A549 (cell line): Measurements from ENCODE around the gene MYH11. TPM values are rescaled to one million over a fixed set of nuclear protein-coding genes. Genes with fewer than 3 reads are reported as not detected.

Experiments
- ATAC-seq, 2 experiments: fragments of 200-7000 bp in 1 of 2; fragments of >200 bp in 1 of 2; cut with Nextera tagmentation in 1 of 2; cut with Tn5 transposase in 1 of 2; 3 replicates each; pipeline versions ENCODE4 v1.8.0 to v1.9.1; 2018 to 2020; ENCODE audit warnings: mild to moderate bottlenecking in 1 of 2, moderate library complexity in 1 of 2
- CTCF ChIA-PET: fragments of 300-600 bp; sonication (Branson Sonifier 250); formaldehyde crosslinking; extraction: SDS; loops from one replicate; lab custom pipeline; 2021; ENCODE audit warnings: antibody characterized with exemption, inconsistent platforms; lab: Yijun Ruan, JAX
- POLR2A ChIA-PET: fragments of 350-600 bp; formaldehyde crosslinking; extraction: SDS; loops from one replicate; lab custom pipeline; 2021; ENCODE audit warnings: antibody characterized with exemption, inconsistent platforms; lab: Yijun Ruan, JAX
- DNase-seq, 2 experiments: peaks; one replicate each; pipeline versions ENCODE4 v3.0.0 to v3.0.0-alpha.2; 2011 to 2016; ENCODE audit warnings: low read depth in 1 of 2, low spot score in 1 of 2
- FAIRE-seq: peaks from 2 replicates; lab custom pipeline; 2011; peaks lifted over from hg19 to GRCh38; lab: Jason Lieb, UNC
- H3K27ac ChIP-seq, 2 experiments: fragments of >200 bp; sonication (Bioruptor Twin); formaldehyde crosslinking; 3 replicates each; pipeline ENCODE4 v1.5.1; 2016 to 2017
- H3K4me1 ChIP-seq: fragments of >200 bp; sonication (Bioruptor Twin); formaldehyde crosslinking; 3 replicates; pipeline ENCODE4 v1.6.1; 2016
- H3K4me2 ChIP-seq: fragments of >200 bp; sonication (Bioruptor Twin); formaldehyde crosslinking; 3 replicates; pipeline ENCODE4 v1.6.1; 2016
- H3K4me3 ChIP-seq: fragments of >200 bp; sonication (Bioruptor Twin); formaldehyde crosslinking; 3 replicates; pipeline ENCODE4 v1.5.1; 2016
- H3K9me3 ChIP-seq: fragments of >200 bp; sonication (Bioruptor Twin); formaldehyde crosslinking; 3 replicates; pipeline ENCODE4 v1.6.1; 2016
- BHLHE40 ChIP-seq: IDR thresholded peaks from 2 replicates; pipeline ENCODE4 v1.6.1; 2012; ENCODE audit warnings: low read depth, low read length, inconsistent platforms
- CBX2 ChIP-seq: fragments of 200-600 bp; sonication (generic); IDR thresholded peaks from 2 replicates; pipeline ENCODE4 v1.6.1; 2016; ENCODE audit warnings: low read depth, mild to moderate bottlenecking, borderline replicate concordance
- CHD4 ChIP-seq: fragments of 200-600 bp; sonication (generic); IDR thresholded peaks from 2 replicates; pipeline ENCODE4 v1.6.1; 2016; ENCODE audit warnings: antibody characterized with exemption, mild to moderate bottlenecking, borderline replicate concordance
- EHMT2 ChIP-seq: fragments of 200-600 bp; sonication (generic); IDR thresholded peaks from 2 replicates; pipeline ENCODE4 v1.6.1; 2016; ENCODE audit warnings: antibody characterized with exemption, low read depth, mild to moderate bottlenecking, moderate library complexity
- FOSB ChIP-seq: fragments of 250-450 bp; sonication (Bioruptor Pico); IDR thresholded peaks from 2 replicates; pipeline ENCODE4 v1.5.0; 2020; ENCODE audit warnings: mild to moderate bottlenecking, moderate library complexity
- HEYL ChIP-seq: fragments of 250-450 bp; sonication (Bioruptor Pico); IDR thresholded peaks from 2 replicates; pipeline ENCODE4 v1.8.0; 2021; ENCODE audit warnings: mild to moderate bottlenecking, moderate library complexity
- HOXB5 ChIP-seq: fragments of 250-450 bp; sonication (Bioruptor Pico); IDR thresholded peaks from 2 replicates; pipeline ENCODE4 v1.5.0; 2020; ENCODE audit warnings: mild to moderate bottlenecking, moderate library complexity
- JUN ChIP-seq, 2 experiments: fragments of >200 bp; sonication (Bioruptor Twin); formaldehyde crosslinking; IDR thresholded peaks; 2 replicates in 1 of 2; 3 replicates in 1 of 2; pipeline ENCODE4 v1.6.1; 2016 to 2017
- PHF8 ChIP-seq: fragments of 200-600 bp; sonication (generic); IDR thresholded peaks from 2 replicates; pipeline ENCODE4 v1.6.1; 2016; ENCODE audit warnings: low read depth, mild to moderate bottlenecking, antibody characterized with exemption, moderate library complexity, borderline replicate concordance
- RAD21 ChIP-seq, 2 experiments: fragments of >200 bp in 1 of 2; sonication (Bioruptor Twin) in 1 of 2; formaldehyde crosslinking in 1 of 2; IDR thresholded peaks in 1 of 2; conservative IDR thresholded peaks in 1 of 2; 2 replicates in 1 of 2; 3 replicates in 1 of 2; pipeline ENCODE4 v1.6.1; 2012 to 2018; ENCODE audit warnings: inconsistent platforms in 1 of 2
- RCOR1 ChIP-seq: fragments of 150-350 bp; IDR thresholded peaks from 2 replicates; pipeline ENCODE4 v1.6.1; 2014; ENCODE audit warnings: antibody characterized with exemption, low read length, low read depth
- TFCP2L1 ChIP-seq: fragments of 250-450 bp; sonication (Bioruptor Pico); IDR thresholded peaks from 2 replicates; pipeline ENCODE4 v1.5.0; 2021; ENCODE audit warnings: mild to moderate bottlenecking
- ZFP36 ChIP-seq: fragments of 450-650 bp; IDR thresholded peaks from 2 replicates; pipeline ENCODE4 v1.6.1; 2014; ENCODE audit warnings: borderline replicate concordance; ENCODE audit not compliant: partially characterized antibody
- ZNF302 ChIP-seq: fragments of 250-450 bp; sonication (Bioruptor Pico); IDR thresholded peaks from 2 replicates; pipeline ENCODE4 v1.9.0; 2021; ENCODE audit warnings: inconsistent platforms, mild to moderate bottlenecking, moderate library complexity
- WGBS: methylation state at CpG from one replicate; pipeline ENCODE4 v1.1.6; 2017; ENCODE audit errors: missing lambda C conversion rate; 5-methylcytosine and 5-hydroxymethylcytosine counted together
- polyA plus RNA-seq, 4 experiments: library from polyadenylated mRNA; depleted of rRNA in 3 of 4; stranded (reverse); fragments of >200 nt; fragmentation: RNase III in 1 of 4; extraction: RNeasy Plus Mini Kit Qiagen cat#74134 plus additional on column Dnase treatment in 1 of 4; gene quantifications; 2 replicates in 3 of 4; 3 replicates in 1 of 4; pipeline ENCODE4 v1.2.3, GENCODE V29; 2011 to 2017
- TF ChIP-seq, protein P1 (sequence below): fragments of >200 bp; sonication (Bioruptor Twin); formaldehyde crosslinking; IDR thresholded peaks from 3 replicates; pipeline ENCODE4 v1.6.1; 2016
- TF ChIP-seq, protein P2 (sequence below): fragments of >200 bp; sonication (Bioruptor Twin); formaldehyde crosslinking; IDR thresholded peaks from 3 replicates; pipeline ENCODE4 v1.5.1; 2016
- TF ChIP-seq, protein P3 (sequence below): IDR thresholded peaks from 2 replicates; pipeline ENCODE4 v1.6.1; 2012; ENCODE audit warnings: low read depth, borderline replicate concordance

MYH11 gene
- polyA plus RNA-seq, 2 of the 4 experiments (the other 2 are of a cell fraction), result 0.03 to 0.09 TPM

DNA sequence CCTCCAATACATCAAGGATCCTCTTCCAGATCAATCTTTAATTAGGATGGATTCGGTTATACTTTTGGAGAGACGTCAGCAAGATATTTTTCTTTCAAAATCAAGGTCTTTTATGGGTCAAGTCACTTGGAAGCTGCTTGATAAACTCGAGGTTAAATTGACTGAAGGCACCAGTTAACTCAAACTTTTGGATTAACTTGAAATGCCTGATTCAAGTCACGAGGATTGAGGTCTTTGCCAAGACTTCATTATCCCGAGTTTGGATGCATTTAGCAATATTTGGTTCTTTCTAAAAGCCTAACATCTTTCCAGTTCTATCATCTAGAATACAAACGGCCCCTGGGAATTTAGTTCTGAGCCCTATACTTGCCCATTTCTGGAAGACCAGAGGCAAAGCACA is 82.9 kb downstream of the MYH11 start:
- Histone ChIP-seq H3K27ac (no peak overlapping the region), H3K9me3 (no peaks in the 10 kb centered on the region), H3K4me2 (no peak overlapping the region), H3K4me1 (no peaks in the 10 kb centered on the region), H3K4me3 (no peak overlapping the region)
- TF ChIP-seq ZFP36 (no peak), HOXB5 (CRISPR knock-in tag) (no peak), RCOR1 (no peak)
- ATAC-seq (no peak), FAIRE-seq (no peak), DNase-seq (no peak)
- POLR2A ChIA-PET, result no interaction called here
- 38% methylated on average over 6 of the region's 6 CpGs for WGBS
- CTCF ChIA-PET, result interaction anchor here (1.1 to 2.4 kb wide), 4 partner anchors 8 to 48 kb away, joined by 3 to 13 read pairs (median 9); no protein-coding TSS in a partner anchor

DNA sequence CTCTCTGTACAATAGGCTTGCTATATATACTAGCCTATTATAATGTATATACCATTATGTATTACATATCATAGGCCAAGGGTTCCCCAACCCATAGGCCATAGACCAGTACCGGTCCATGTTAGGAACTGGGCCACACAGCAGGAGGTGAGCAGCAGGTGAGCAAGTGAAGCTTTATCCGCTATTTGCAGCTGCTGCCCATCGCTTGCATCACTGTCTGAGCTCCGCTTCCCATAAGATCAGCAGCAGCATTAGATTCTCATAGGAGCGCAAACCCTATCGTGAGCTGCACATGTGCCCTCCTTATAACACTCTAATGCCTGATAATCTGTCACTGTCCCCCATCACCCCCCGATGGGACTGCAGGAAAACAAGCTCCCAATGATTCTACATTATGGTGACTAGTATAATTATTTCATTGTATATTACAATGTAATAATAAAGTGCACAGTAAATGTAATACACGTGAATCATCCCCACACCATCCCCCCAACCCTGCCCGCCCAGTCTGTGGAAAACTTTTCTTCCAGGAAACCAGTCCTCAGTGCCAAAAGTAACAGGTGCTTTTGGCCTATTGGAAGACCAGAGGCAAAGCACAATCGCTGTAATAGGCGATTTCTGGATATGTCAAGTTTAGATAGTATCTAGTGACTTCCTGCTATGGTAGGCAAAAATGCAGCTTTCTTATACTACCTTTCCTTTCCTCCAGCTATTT is 84.1 kb downstream of the MYH11 start:
- ChIA-PET CTCF (interaction anchor here (0.5 to 2.4 kb wide), 7 partner anchors 11 to 886 kb away, joined by 3 to 13 read pairs (median 5); no protein-coding TSS in a partner anchor), POLR2A (interaction anchor here (0.6 kb wide), 1 partner anchor 390 kb away, joined by 3 read pairs; no protein-coding TSS in a partner anchor)
- 80% methylated on average over 11 of the region's 11 CpGs for WGBS
- no peak for DNase-seq
- H3K4me3 ChIP-seq, result no peak overlapping the region
- TF ChIP-seq CBX2, result no peak
- TF ChIP-seq CHD4, result no peak
- no peak for TF ChIP-seq HEYL (CRISPR knock-in tag)
- TF ChIP-seq FOSB (CRISPR knock-in tag), result no peak
- no peak for TF ChIP-seq PHF8
- FAIRE-seq, result no peak
- no peak overlapping the region for H3K4me2 ChIP-seq
- peaks cover 5% of the 10 kb centered on the region; the same call in 1 of the 3 replicates for H3K9me3 ChIP-seq
- no peak for ATAC-seq
- no peaks in the 10 kb centered on the region for H3K4me1 ChIP-seq
- no peak overlapping the region for H3K27ac ChIP-seq

DNA sequence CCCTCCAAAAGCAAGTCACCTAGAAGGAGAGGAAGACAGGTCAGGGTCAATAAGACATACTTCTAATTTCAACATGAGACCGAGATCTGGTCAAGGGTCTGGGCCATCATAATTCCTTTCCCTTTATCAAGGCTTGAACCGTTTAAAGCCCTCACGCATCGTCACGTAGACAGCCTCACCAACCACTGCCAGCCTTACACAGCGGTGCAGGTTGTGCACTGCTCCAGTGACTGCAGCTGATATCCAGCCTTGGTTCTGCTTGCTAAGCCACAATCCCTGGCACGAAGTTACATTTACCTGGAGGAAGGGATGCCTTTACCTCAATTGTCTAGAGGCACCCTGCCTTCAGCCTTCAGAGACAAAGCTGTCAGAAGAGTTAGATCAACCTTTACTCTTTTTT is 85.1 kb downstream of the MYH11 start:
- no peaks in the 10 kb centered on the region for H3K4me1 ChIP-seq
- no peak overlapping the region for H3K27ac ChIP-seq
- ATAC-seq, result no peak; a peak in 1 of 6 replicates
- CTCF ChIA-PET, result interaction anchor here (1.2 to 2.4 kb wide), 5 partner anchors 12 to 50 kb away, joined by 5 to 13 read pairs (median 7); no protein-coding TSS in a partner anchor
- no peak overlapping the region for H3K4me2 ChIP-seq
- POLR2A ChIA-PET, result no interaction called here
- 75% methylated on average over 7 of the region's 7 CpGs for WGBS
- TF ChIP-seq JUN (IDR thresholded peaks at IDR 0.05), result no peak
- TF ChIP-seq EHMT2, result no peak
- no peak for TF ChIP-seq RAD21 (conservative IDR thresholded peaks at IDR 0.05 in 1 of 2, IDR thresholded peaks at IDR 0.05 in 1 of 2)
- TF ChIP-seq, protein P1, sequence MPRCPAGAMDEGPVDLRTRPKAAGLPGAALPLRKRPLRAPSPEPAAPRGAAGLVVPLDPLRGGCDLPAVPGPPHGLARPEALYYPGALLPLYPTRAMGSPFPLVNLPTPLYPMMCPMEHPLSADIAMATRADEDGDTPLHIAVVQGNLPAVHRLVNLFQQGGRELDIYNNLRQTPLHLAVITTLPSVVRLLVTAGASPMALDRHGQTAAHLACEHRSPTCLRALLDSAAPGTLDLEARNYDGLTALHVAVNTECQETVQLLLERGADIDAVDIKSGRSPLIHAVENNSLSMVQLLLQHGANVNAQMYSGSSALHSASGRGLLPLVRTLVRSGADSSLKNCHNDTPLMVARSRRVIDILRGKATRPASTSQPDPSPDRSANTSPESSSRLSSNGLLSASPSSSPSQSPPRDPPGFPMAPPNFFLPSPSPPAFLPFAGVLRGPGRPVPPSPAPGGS, result no peak
- no peak for TF ChIP-seq TFCP2L1 (CRISPR knock-in tag)
- peaks cover 5% of the 10 kb centered on the region; the same call in 1 of the 3 replicates for H3K9me3 ChIP-seq
- no peak for FAIRE-seq
- no peak overlapping the region for H3K4me3 ChIP-seq
- DNase-seq, result no peak

DNA sequence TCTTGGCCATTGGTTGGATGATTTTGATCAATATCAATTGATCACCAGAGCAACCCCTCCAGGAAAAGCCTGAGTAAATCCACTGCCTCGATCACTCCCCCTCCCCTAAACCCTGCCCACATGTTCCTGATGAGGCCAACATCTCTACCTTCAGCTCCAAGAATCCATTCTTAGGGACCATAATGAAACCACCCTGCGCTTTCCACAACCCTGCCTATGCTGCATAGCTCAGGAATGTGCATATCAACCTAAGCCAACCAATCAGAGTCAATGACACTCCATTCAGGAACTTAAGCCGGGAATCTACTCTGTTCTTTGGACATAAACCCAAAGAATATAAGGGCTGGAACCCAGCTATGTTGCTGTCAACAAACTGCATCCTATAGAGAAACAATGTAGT is 86.3 kb downstream of the MYH11 start:
- Histone ChIP-seq H3K27ac (no peak overlapping the region), H3K9me3 (peaks cover 5% of the 10 kb centered on the region; the same call in 1 of the 3 replicates), H3K4me1 (no peaks in the 10 kb centered on the region)
- WGBS, result 31% methylated on average over 3 of the region's 3 CpGs
- peak; percentile 48 to 58; a peak in 3 of 6 replicates for ATAC-seq
- DNase-seq, result no peak
- FAIRE-seq, result no peak
- CTCF ChIA-PET, result interaction anchor here (0.6 to 3.0 kb wide), 6 partner anchors 12 to 373 kb away, joined by 3 to 9 read pairs (median 4); no protein-coding TSS in a partner anchor
- TF ChIP-seq EHMT2 (no peak), BHLHE40 (no peak), ZNF302 (no peak), RCOR1 (no peak)
- TF ChIP-seq, protein P1, result no peak
- TF ChIP-seq, protein P2, sequence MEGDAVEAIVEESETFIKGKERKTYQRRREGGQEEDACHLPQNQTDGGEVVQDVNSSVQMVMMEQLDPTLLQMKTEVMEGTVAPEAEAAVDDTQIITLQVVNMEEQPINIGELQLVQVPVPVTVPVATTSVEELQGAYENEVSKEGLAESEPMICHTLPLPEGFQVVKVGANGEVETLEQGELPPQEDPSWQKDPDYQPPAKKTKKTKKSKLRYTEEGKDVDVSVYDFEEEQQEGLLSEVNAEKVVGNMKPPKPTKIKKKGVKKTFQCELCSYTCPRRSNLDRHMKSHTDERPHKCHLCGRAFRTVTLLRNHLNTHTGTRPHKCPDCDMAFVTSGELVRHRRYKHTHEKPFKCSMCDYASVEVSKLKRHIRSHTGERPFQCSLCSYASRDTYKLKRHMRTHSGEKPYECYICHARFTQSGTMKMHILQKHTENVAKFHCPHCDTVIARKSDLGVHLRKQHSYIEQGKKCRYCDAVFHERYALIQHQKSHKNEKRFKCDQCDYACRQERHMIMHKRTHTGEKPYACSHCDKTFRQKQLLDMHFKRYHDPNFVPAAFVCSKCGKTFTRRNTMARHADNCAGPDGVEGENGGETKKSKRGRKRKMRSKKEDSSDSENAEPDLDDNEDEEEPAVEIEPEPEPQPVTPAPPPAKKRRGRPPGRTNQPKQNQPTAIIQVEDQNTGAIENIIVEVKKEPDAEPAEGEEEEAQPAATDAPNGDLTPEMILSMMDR, result no peak
- TF ChIP-seq, protein P3, sequence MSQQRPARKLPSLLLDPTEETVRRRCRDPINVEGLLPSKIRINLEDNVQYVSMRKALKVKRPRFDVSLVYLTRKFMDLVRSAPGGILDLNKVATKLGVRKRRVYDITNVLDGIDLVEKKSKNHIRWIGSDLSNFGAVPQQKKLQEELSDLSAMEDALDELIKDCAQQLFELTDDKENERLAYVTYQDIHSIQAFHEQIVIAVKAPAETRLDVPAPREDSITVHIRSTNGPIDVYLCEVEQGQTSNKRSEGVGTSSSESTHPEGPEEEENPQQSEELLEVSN, result no peak
- TF ChIP-seq, all 56 proteins: peak for 0
- Histone ChIP-seq H3K4me3 (no peak overlapping the region), H3K4me2 (no peak overlapping the region)
- POLR2A ChIA-PET, result no interaction called here
